T-cell (primary cell): Measurements from ENCODE around the gene ZNF205. TPM values are rescaled to one million over a fixed set of nuclear protein-coding genes. Genes with fewer than 3 reads are reported as not detected.

ENCODE experiments used
- ATAC-seq, 4 experiments: fragments of 200-7000 bp in 3 of 4; fragments of 150-1000 bp in 1 of 4; cut with Tn5 transposase; replicated peaks in 1 of 4; 1 replicate in 3 of 4; 2 replicates in 1 of 4; pipeline ENCODE4 v1.10.0; 2021; ENCODE audit warnings: moderate library complexity in 3 of 4, mild to moderate bottlenecking in 2 of 4, moderate number of reproducible peaks in 1 of 4
- CTCF ChIA-PET, 2 donors: fragments of 300-600 bp; sonication (Branson Sonifier 250); formaldehyde crosslinking; loops; one replicate each; lab custom pipeline; 2022; ENCODE audit warnings: antibody characterized with exemption in 2 of 2; lab: Charles Lee
- POLR2A ChIA-PET, 2 donors: fragments of 300-600 bp; sonication (Branson Sonifier 250); formaldehyde crosslinking; loops; one replicate each; lab custom pipeline; 2022; ENCODE audit warnings: antibody characterized with exemption in 2 of 2; lab: Charles Lee
- DNase-seq, 35 experiments: peaks; one replicate each; pipeline versions ENCODE4 v3.0.0 to v3.0.0-alpha.2; 2013 to 2023
- H3K27ac ChIP-seq: one replicate; pipeline ENCODE4 v1.5.1; 2013; ENCODE audit warnings: low read length
- H3K27me3 ChIP-seq, 2 experiments: replicated peaks in 1 of 2; 1 replicate in 1 of 2; 2 replicates in 1 of 2; pipeline versions ENCODE4 v1.6.1 to v1.7.0; 2013; ENCODE audit warnings: low read length in 1 of 2, mixed read lengths in 1 of 2; ENCODE audit not compliant: control insufficient read depth in 2 of 2, insufficient read depth in 2 of 2; ENCODE audit errors: extremely low read depth in 1 of 2
- H3K36me3 ChIP-seq, 2 donors: 1 replicate in 1 of 2; 2 replicates in 1 of 2; pipeline versions ENCODE4 v1.6.1 to v1.7.0; 2013; ENCODE audit warnings: low read length in 1 of 2; ENCODE audit not compliant: control insufficient read depth in 2 of 2, insufficient read depth in 1 of 2; ENCODE audit errors: extremely low read depth in 1 of 2
- H3K4me1 ChIP-seq, 2 experiments: 1 replicate in 1 of 2; 2 replicates in 1 of 2; pipeline versions ENCODE4 v1.6.1 to v1.7.0; 2013; ENCODE audit warnings: low read length in 2 of 2, mixed read lengths in 1 of 2; ENCODE audit not compliant: insufficient read depth in 2 of 2, control insufficient read depth in 1 of 2; ENCODE audit errors: extremely low read depth in 1 of 2
- H3K4me3 ChIP-seq, 2 donors: 1 replicate in 1 of 2; 2 replicates in 1 of 2; pipeline versions ENCODE4 v1.5.1 to v1.7.0; 2013; ENCODE audit warnings: mild to moderate bottlenecking in 2 of 2, low read length in 1 of 2, moderate library complexity in 1 of 2; ENCODE audit not compliant: control insufficient read depth in 1 of 2; ENCODE audit errors: extremely low read depth in 1 of 2
- H3K9me3 ChIP-seq: 2 replicates; pipeline ENCODE4 v1.7.0; 2013
- H3K27ac Mint-ChIP-seq, 2 donors: one replicate each; pipeline ENCODE4 v1.8.0; 2020 to 2021; ENCODE audit warnings: mild to moderate bottlenecking in 2 of 2, mixed read lengths in 2 of 2
- H3K27me3 Mint-ChIP-seq, 2 donors: one replicate each; pipeline ENCODE4 v1.8.0; 2021 to 2022; ENCODE audit warnings: mixed read lengths in 2 of 2
- H3K36me3 Mint-ChIP-seq: one replicate; pipeline ENCODE4 v1.8.0; 2021; ENCODE audit warnings: mixed read lengths
- H3K4me1 Mint-ChIP-seq, 3 donors: one replicate each; pipeline ENCODE4 v1.8.0; 2020 to 2022; ENCODE audit warnings: mixed read lengths in 3 of 3, mild to moderate bottlenecking in 1 of 3
- H3K4me3 Mint-ChIP-seq, 3 donors: one replicate each; pipeline ENCODE4 v1.8.0; 2020 to 2022; ENCODE audit warnings: mild to moderate bottlenecking in 3 of 3, mixed read lengths in 3 of 3, moderate library complexity in 3 of 3
- H3K9me3 Mint-ChIP-seq, 3 donors: one replicate each; pipeline ENCODE4 v1.8.0; 2020 to 2022; ENCODE audit warnings: mixed read lengths in 3 of 3
- WGBS: methylation state at CpG from one replicate; pipeline ENCODE4 v1.1.5; 2013; ENCODE audit warnings: missing lambda C conversion rate; ENCODE audit not compliant: insufficient coverage; 5-methylcytosine and 5-hydroxymethylcytosine counted together
- total RNA-seq, 35 experiments: library from RNA in 6 of 35; stranded (reverse) in 6 of 35; fragments of 120-200 nt in 1 of 35; gene quantifications; one replicate each; pipeline versions ENCODE4 v1.2.1 to v1.2.4 and lab custom pipeline; 2013 to 2026

ZNF205 gene
- total RNA-seq, 5 donors from 2014 or later (not counting 1 experiment from before 2014, with no cell fraction given) = 0.38 TPM; not detected in 4

DNA sequence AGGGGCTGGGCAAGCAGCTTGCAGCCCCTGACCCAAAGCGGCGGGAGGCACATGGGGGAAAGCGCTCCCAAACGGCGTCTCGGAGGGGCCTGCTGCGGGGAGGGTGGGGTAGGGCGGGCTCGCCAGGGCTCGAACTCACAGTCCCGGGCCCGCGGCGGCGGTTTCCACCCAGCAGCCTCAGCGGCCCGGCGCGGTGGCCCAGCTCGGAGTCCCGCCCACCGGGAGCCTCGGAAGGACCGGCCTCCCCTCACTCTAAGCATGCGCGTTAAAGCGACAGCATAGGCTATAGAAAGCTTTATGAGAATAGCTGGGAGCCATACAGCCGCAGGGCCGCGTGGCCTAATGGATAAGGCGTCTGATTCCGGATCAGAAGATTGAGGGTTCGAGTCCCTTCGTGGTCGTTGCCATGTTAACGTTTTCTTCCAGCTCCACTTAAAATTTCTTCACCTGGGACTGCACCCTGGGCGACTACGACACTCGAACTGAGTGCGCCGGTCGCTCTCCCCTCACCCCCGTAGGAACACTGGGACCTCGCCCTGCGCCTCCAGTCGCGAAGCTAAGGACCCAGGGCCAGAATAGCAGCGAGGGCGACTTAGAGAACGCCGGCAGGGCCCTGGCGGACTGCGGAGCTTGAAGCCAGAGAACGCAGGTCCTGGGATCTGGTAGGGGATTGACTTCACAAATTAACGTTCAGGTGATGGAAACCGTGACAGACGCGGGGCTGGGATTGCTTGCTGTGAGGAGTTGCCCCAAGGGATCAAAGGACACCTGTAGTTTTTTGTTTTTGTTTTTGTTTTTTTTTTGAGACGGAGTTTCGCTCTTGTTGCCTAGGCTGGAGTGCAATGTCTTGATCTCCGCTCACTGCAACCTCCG is 38.2 kb downstream of the ZNF205 start:
- Mint-ChIP-seq H3K36me3 (no peaks in the 10 kb centered on the region), H3K4me1 (peaks cover 20 to 27% (median 22%) of the 10 kb centered on the region in 3 donors), H3K9me3 (peaks cover 0 to 17% (median 2%) of the 10 kb centered on the region in 3 donors), H3K4me3 (peak overlapping the region; percentile 85 to 93 (median 86)), H3K27ac (peak overlapping the region; percentile 87 to 90), H3K27me3 (peaks cover 0 to 5% of the 10 kb centered on the region in 2 donors)
- H3K9me3 ChIP-seq = no peaks in the 10 kb centered on the region
- peaks cover 0 to 17% of the 10 kb centered on the region in 2 experiments for H3K27me3 ChIP-seq
- H3K4me1 ChIP-seq = peaks cover 4 to 38% of the 10 kb centered on the region in 2 experiments
- ChIA-PET CTCF (interaction anchor here in 1 of 2 donors (0.6 to 1.8 kb wide), 12 partner anchors 8 to 292 kb away, joined by 3 to 14 read pairs (median 4); partner anchors contain the start of genes NAA60, ZNF213 and ZNF597), POLR2A (interaction anchor here in 1 of 2 donors (1.1 kb wide), 1 partner anchor 15 kb away, joined by 5 read pairs; the partner anchor contains the start of gene ZNF213)
- peak overlapping the region; percentile 75 for H3K27ac ChIP-seq
- DNase-seq = peak; percentile 88 to 100 (median 94)
- ATAC-seq = peak; percentile 84 to 88 (median 88)
- under 1% methylated on average over 37 of the region's 62 CpGs for WGBS
- no peaks in the 10 kb centered on the region for H3K36me3 ChIP-seq
- H3K4me3 ChIP-seq = peak overlapping the region; percentile 83 to 84

DNA sequence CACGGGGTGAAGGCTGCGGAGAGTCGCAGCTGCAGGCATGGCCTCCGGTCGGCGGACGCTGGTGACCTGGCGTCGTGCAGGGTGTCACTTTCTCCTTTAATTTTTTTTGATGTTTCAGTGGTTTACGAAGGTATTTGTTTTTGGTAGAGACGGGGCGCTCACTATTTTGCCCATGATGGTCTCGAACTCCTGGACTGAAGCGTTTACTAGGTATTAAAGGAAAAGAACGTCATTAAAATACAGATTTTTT is 39.6 kb downstream of the ZNF205 start:
- Histone ChIP-seq H3K9me3 (no peaks in the 10 kb centered on the region), H3K36me3 (no peaks in the 10 kb centered on the region), H3K27ac (peak overlapping the region; percentile 42), H3K4me1 (peaks cover 4 to 40% of the 10 kb centered on the region in 2 experiments), H3K4me3 (peak overlapping the region; percentile 32 to 48), H3K27me3 (peaks cover 0 to 15% of the 10 kb centered on the region in 2 experiments)
- WGBS = 2% methylated on average over 9 of the region's 15 CpGs
- H3K36me3 Mint-ChIP-seq = no peaks in the 10 kb centered on the region
- POLR2A ChIA-PET = no interaction called here
- peak overlapping the region; percentile 71 to 93 (median 81) for H3K4me3 Mint-ChIP-seq
- DNase-seq = peak in 6 of 35 experiments; percentile 14 to 63 (median 36)
- peaks cover 20 to 27% (median 22%) of the 10 kb centered on the region in 3 donors for H3K4me1 Mint-ChIP-seq
- CTCF ChIA-PET = no interaction called here
- peaks cover 0 to 17% (median 2%) of the 10 kb centered on the region in 3 donors for H3K9me3 Mint-ChIP-seq
- H3K27me3 Mint-ChIP-seq = peaks cover 0 to 5% of the 10 kb centered on the region in 2 donors
- H3K27ac Mint-ChIP-seq = peak overlapping the region; percentile 79 to 94
- no peak for ATAC-seq

DNA sequence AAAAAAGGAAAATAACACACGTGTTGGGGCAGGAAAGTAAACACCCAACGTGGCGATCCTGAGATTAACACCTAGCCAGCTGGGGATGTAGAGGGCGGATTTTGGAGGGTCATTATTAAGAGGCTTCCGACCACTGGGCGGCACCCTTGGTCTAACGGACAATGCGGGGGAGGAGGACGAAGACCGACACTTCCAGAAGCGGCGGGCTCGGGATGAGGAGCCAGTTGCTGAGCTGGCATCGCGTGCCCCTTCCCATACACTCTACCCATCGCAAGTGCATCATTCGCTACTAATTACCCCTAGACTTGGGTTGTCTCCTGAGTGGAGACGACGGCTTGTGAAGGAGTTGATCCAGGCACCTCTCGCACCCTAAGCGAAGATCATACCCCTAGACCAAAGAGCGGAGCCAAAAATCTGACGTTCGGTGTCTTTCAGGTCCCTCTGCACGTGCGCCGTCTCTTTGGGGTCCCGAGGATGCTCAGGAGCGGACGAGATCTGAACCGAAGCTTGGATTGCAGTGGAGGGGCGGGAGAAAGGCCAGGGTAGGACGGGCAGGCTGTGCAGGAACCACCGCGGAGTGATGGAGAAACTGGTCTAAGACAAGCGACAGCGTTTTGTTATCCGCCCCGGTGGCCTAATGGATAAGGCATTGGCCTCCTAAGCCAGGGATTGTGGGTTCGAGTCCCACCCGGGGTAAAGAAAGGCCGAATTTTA is 40.0 kb downstream of the ZNF205 start:
- H3K27me3 Mint-ChIP-seq = peaks cover 0 to 5% of the 10 kb centered on the region in 2 donors
- peak overlapping the region; percentile 42 for H3K27ac ChIP-seq

DNA sequence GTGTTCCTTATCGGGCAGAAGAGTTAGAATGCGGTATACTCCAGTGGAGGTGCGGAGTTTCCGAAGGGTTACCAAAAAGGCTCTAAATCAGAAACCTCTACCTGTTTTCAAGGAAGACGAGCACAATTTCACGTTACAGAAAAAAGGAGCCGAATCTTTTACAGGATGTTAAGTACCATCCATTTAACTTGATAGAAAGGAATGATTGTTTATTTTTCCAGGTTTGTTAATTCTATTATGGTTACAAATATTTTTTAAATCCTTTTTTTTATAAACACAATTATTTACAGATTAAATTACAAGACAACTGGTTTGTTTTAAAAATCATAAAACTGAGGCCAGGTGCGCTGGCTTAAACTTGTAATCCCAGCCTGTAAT is 40.6 kb downstream of the ZNF205 start:
- Mint-ChIP-seq H3K27ac (peak overlapping the region; percentile 79 to 94), H3K27me3 (peaks cover 0 to 5% of the 10 kb centered on the region in 2 donors), H3K9me3 (peaks cover 0 to 25% (median 2%) of the 10 kb centered on the region in 3 donors), H3K4me1 (peaks cover 30 to 35% (median 32%) of the 10 kb centered on the region in 3 donors), H3K4me3 (peak overlapping the region; percentile 71 to 93 (median 81)), H3K36me3 (no peaks in the 10 kb centered on the region)
- Histone ChIP-seq H3K9me3 (no peaks in the 10 kb centered on the region), H3K4me3 (no peak overlapping the region), H3K27me3 (peaks cover 0 to 14% of the 10 kb centered on the region in 2 experiments), H3K4me1 (peaks cover 11 to 50% of the 10 kb centered on the region in 2 experiments), H3K27ac (peak overlapping the region; percentile 42), H3K36me3 (no peaks in the 10 kb centered on the region)
- ATAC-seq (no peak), DNase-seq (no peak)
- CTCF ChIA-PET = no interaction called here
- WGBS = no CpG with 5 or more reads among the region's 8 CpGs
- POLR2A ChIA-PET = interaction anchor here in 1 of 2 donors (0.6 kb wide), 1 partner anchor 893 kb away, joined by 18 read pairs; no protein-coding TSS in a partner anchor

More for the DNA sequence above, 40.0 kb downstream of the ZNF205 start:
- peaks cover 5 to 45% of the 10 kb centered on the region in 2 experiments for H3K4me1 ChIP-seq
- WGBS = 2% methylated on average over 30 of the region's 42 CpGs
- no peaks in the 10 kb centered on the region for H3K9me3 ChIP-seq
- ChIA-PET POLR2A (interaction anchor here in 1 of 2 donors (0.6 kb wide), 1 partner anchor 892 kb away, joined by 18 read pairs; no protein-coding TSS in a partner anchor), CTCF (no interaction called here)
- H3K4me3 ChIP-seq = peak overlapping the region; percentile 32 to 48
- Mint-ChIP-seq H3K36me3 (no peaks in the 10 kb centered on the region), H3K27ac (peak overlapping the region; percentile 79 to 94), H3K4me3 (peak overlapping the region; percentile 71 to 93 (median 81)), H3K9me3 (peaks cover 0 to 21% (median 2%) of the 10 kb centered on the region in 3 donors), H3K4me1 (peaks cover 24 to 30% (median 27%) of the 10 kb centered on the region in 3 donors)
- ATAC-seq (peak; percentile 1 to 37 (median 4)), DNase-seq (peak; percentile 50 to 80 (median 68))
- peaks cover 0 to 12% of the 10 kb centered on the region in 2 experiments for H3K27me3 ChIP-seq
- H3K36me3 ChIP-seq = no peaks in the 10 kb centered on the region

DNA sequence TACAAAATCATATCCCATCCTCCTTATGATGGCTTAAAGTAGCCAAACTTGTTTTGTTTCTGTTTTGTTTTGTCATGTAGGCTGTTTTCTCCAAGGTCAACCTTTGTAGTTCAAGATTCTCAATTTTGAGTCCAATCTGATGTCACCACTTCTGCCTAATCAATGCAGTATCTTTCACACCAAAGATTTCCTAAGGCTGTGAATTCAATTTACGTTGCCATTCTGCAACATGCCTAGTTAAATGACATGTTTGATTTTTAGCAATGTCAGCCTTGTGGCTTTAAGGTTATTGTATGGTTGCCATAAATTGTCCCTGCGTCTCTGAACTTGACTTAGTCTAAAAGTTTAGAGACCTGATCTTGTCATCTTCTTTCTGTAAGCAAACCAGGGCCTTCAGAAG is 42.8 kb downstream of the ZNF205 start:
- H3K9me3 ChIP-seq = no peaks in the 10 kb centered on the region
- DNase-seq (no peak), ATAC-seq (no peak)
- no peak overlapping the region for H3K4me3 ChIP-seq
- H3K4me3 Mint-ChIP-seq = no peak overlapping the region
- peaks cover 36 to 42% (median 40%) of the 10 kb centered on the region in 3 donors for H3K4me1 Mint-ChIP-seq
- 92% methylated on average over 1 of the region's 2 CpGs for WGBS
- ChIA-PET POLR2A (no interaction called here), CTCF (no interaction called here)
- H3K27ac Mint-ChIP-seq = peak overlapping the region; percentile 61 to 66
- H3K4me1 ChIP-seq = peaks cover 17 to 52% of the 10 kb centered on the region in 2 experiments
- H3K27me3 Mint-ChIP-seq = peaks cover 0 to 5% of the 10 kb centered on the region in 2 donors
- no peaks in the 10 kb centered on the region for H3K36me3 Mint-ChIP-seq
- peaks cover 0 to 17% of the 10 kb centered on the region in 2 experiments for H3K27me3 ChIP-seq
- peaks cover 0 to 25% (median 2%) of the 10 kb centered on the region in 3 donors for H3K9me3 Mint-ChIP-seq
- no peak overlapping the region for H3K27ac ChIP-seq
- no peaks in the 10 kb centered on the region for H3K36me3 ChIP-seq

DNA sequence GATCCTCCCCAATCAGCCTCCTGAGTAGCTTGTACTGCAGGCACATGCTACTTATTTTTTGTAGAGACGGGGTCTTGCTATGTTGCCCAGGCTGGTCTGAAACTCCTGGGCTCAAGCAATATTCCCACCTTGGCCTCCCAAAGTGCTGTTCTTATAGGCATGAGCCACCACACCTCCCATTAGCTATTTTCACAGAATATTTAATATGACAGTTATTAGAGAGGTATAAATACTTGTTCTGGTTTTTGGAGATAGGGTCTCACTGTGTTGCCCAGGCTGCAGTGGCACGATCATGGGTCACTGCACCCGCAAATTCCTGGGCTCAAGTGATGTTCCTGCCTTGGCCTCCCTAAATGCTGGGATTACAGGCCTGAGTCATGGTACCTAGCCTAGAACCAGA is 43.6 kb downstream of the ZNF205 start:
- CTCF ChIA-PET = no interaction called here
- peaks cover 0 to 25% (median 2%) of the 10 kb centered on the region in 3 donors for H3K9me3 Mint-ChIP-seq
- 100% methylated on average over 2 of the region's 3 CpGs for WGBS

More for the DNA sequence above, 43.6 kb downstream of the ZNF205 start:
- H3K9me3 ChIP-seq = no peaks in the 10 kb centered on the region
- H3K4me3 Mint-ChIP-seq = no peak overlapping the region
- no peak for ATAC-seq
- peaks cover 0 to 5% of the 10 kb centered on the region in 2 donors for H3K27me3 Mint-ChIP-seq
- H3K27me3 ChIP-seq = peaks cover 0 to 15% of the 10 kb centered on the region in 2 experiments
- POLR2A ChIA-PET = no interaction called here
- no peak overlapping the region for H3K27ac Mint-ChIP-seq
- no peaks in the 10 kb centered on the region for H3K36me3 ChIP-seq
- H3K27ac ChIP-seq = no peak overlapping the region
- no peak for DNase-seq
- peaks cover 32 to 39% (median 34%) of the 10 kb centered on the region in 3 donors for H3K4me1 Mint-ChIP-seq
- no peaks in the 10 kb centered on the region for H3K36me3 Mint-ChIP-seq
- no peak overlapping the region for H3K4me3 ChIP-seq
- peaks cover 14 to 47% of the 10 kb centered on the region in 2 experiments for H3K4me1 ChIP-seq
